Duodenal mucosa (tissue), 2 donors: ENCODE measurements around the gene B4GALT1.
"Not testable (repeated sequence)": the region's sequence is repeated elsewhere in the genome, so short reads cannot be mapped to it uniquely, and the experiment has no call there.

Source experiments
- H3K27ac ChIP-seq: one replicate; pipeline ENCODE4 v1.7.0; 2013; ENCODE audit warnings: low read depth, low read length
- H3K27me3 ChIP-seq, 2 donors: one replicate each; pipeline ENCODE4 v1.7.0; 2013; ENCODE audit warnings: low read length in 2 of 2, control low read depth in 1 of 2; ENCODE audit not compliant: insufficient read depth in 2 of 2, control insufficient read depth in 1 of 2
- H3K36me3 ChIP-seq, 2 donors: one replicate each; pipeline ENCODE4 v1.7.0; 2013; ENCODE audit warnings: low read length in 2 of 2, control low read depth in 1 of 2; ENCODE audit not compliant: insufficient read depth in 2 of 2, control insufficient read depth in 1 of 2
- H3K4me1 ChIP-seq, 2 donors: one replicate each; pipeline ENCODE4 v1.7.0; 2013; ENCODE audit warnings: low read length in 2 of 2, control low read depth in 1 of 2; ENCODE audit not compliant: insufficient read depth in 2 of 2, control insufficient read depth in 1 of 2
- H3K4me3 ChIP-seq, 2 donors: one replicate each; pipeline ENCODE4 v1.7.0; 2013; ENCODE audit warnings: low read length in 2 of 2, low read depth in 1 of 2
- H3K9ac ChIP-seq, 2 donors: one replicate each; pipeline ENCODE4 v1.7.0; 2013; ENCODE audit warnings: low read length in 2 of 2, low read depth in 1 of 2
- H3K9me3 ChIP-seq, 2 donors: one replicate each; pipeline ENCODE4 v1.7.0; 2013; ENCODE audit warnings: low read length in 2 of 2, control low read depth in 1 of 2; ENCODE audit not compliant: control insufficient read depth in 1 of 2

Gene B4GALT1

DNA sequence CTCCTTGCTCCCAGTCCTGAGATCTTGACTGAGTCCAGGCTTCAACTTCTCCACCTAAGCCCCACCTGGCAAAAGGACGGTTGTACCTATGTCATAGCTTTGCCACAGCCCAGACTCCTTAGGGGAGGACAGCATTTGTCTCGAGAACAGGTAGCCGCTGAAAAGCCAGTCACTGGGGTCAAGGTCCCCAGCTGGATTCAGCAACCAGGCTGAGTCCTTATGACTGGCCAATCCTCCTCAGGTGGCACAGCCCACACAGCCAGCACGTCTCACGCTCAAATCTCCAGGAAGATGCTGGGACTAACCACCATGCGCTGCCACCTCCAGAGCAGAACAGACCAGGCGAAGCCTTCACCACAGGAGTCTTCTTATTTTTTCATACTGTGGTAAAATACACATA, 62.7 kb downstream of the B4GALT1 start:
- Histone ChIP-seq H3K4me3 (no peak overlapping the region), H3K36me3 (no peaks in the 10 kb centered on the region), H3K27ac (no peak overlapping the region), H3K4me1 (no peaks in the 10 kb centered on the region), H3K27me3 (no peaks in the 10 kb centered on the region), H3K9ac (no peak overlapping the region), H3K9me3 (no peaks in the 10 kb centered on the region)

DNA sequence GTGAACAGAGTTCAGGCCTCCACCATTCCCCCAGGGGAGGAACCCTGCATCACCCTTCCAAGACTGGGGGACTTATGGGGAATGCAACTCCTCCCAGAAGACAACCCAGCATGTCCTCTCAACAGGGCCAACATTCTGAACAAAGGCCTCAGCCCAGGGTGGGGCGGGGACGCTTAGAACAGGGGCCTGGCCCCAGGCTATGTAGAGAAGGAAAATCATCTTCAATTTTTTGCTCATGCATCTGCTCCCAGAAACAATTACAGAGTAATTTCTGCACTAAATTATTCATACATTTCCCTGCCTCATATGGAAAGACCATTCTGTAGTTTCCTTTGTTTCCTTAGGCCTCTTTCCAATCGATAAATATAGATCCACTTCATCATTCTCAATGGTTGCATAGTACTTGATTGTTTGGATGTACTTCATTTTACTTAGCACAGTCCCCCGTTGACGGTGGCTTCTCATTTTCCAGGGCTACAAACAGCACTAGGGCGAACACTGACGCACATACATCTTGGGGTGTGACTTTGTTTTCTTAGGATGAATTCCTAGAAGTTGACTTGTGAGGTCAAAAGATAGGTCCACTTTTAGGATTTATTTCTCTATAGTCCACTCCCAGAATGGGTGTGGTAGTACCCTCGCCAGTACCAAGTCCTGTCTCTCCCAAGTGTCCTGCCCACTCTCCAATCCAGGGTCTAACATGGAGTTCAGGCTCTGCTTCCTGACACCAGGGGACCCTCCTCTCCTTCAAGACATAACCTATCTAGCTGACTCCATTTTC, 63.4 kb downstream of the B4GALT1 start:
- no peak overlapping the region for H3K4me3 ChIP-seq
- H3K27me3 ChIP-seq, result no peaks in the 10 kb centered on the region
- no peaks in the 10 kb centered on the region for H3K4me1 ChIP-seq
- no peaks in the 10 kb centered on the region for H3K36me3 ChIP-seq
- H3K9me3 ChIP-seq, result no peaks in the 10 kb centered on the region
- no peak overlapping the region for H3K9ac ChIP-seq
- no peak overlapping the region for H3K27ac ChIP-seq

DNA sequence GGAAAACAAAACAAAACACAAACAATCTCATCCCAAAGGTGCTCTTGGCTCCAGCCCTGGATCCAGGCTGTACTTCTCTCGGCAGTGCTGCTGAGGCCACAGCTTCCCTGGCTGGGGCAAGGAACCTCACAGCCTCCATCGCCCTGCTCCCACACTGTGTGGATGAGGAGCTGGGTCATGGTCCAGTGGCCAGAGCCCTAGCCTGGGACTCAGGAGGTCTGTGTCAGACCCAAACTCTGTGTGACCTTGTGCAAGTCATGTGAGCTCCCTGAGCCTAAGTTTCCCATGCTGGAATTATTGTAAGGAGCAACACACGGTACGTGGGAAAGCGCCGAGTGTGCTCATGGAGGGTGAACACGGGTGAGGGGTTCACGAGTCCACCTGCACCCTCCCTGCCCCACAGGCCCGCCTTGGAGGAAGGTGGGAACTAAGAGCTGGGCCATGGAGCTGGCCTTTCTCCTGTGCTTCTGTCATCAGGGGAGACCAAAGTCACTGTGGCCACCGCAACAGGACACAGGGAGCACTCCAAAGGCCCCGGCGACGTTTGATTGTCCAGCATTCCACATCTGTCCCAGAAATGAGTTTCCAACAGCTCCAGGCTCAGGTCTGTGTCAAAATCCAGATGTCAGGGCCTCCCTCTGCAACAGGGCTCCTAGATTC, 64.5 kb downstream of the B4GALT1 start:
- H3K27me3 ChIP-seq, result no peaks in the 10 kb centered on the region
- H3K4me1 ChIP-seq, result no peaks in the 10 kb centered on the region
- no peaks in the 10 kb centered on the region for H3K36me3 ChIP-seq
- no peak overlapping the region for H3K4me3 ChIP-seq
- H3K9ac ChIP-seq, result no peak overlapping the region
- no peak overlapping the region for H3K27ac ChIP-seq
- no peaks in the 10 kb centered on the region for H3K9me3 ChIP-seq

DNA sequence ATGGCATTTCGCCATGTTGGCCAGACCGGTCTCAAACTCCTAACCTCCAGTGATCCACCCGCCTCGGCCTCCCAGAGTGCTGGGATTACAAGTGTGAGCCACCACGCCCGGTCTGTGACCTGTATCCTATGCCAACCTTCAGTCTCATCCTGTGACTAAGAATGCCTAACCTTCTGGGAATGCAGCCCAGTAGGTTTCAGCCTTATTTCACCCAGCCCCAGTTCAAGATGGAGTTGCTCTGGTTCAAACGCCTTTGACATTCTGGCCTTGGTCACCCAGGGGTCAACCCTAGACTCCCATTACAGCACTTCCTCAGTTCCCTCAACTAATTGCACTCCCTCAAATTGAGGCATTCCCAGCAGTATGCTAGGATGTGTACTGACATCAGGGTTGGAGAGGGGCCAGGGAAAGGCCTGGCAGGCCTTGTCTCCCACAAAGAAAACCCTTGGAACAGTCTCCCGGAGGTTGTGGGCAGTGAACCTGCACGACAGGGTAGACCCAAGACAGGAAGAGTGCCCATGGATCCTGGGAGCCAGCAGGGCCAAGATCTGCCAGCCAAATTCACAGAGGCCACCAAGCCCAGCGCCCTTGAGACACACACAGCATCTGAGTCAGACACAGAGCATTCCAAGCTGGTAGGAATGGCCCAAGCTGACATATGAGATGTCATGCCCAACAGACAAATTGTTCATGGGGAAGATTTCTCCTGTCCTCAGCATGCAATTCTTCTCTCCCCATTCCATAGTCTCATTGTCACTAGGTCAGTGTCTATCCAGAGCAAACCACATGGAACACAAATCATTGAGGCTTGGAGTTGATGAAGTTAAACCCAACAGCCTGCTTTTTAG, 65.8 kb downstream of the B4GALT1 start:
- Histone ChIP-seq H3K9me3 (no peaks in the 10 kb centered on the region), H3K27ac (no peak overlapping the region), H3K4me3 (no peak overlapping the region), H3K9ac (no peak overlapping the region), H3K27me3 (no peaks in the 10 kb centered on the region), H3K36me3 (no peaks in the 10 kb centered on the region), H3K4me1 (no peaks in the 10 kb centered on the region)

GRCh38 chr9:33099754-33100153, 67.4 kb downstream of the B4GALT1 start:
- H3K27me3 ChIP-seq, result no peaks in the 10 kb centered on the region
- H3K9ac ChIP-seq, result no peak overlapping the region
- H3K4me1 ChIP-seq, result no peaks in the 10 kb centered on the region
- H3K9me3 ChIP-seq, result no peaks in the 10 kb centered on the region
- H3K4me3 ChIP-seq, result no peak overlapping the region
- H3K36me3 ChIP-seq, result no peaks in the 10 kb centered on the region
- H3K27ac ChIP-seq, result no peak overlapping the region

GRCh38 chr9:33097192-33097591, 69.9 kb downstream of the B4GALT1 start:
- no peaks in the 10 kb centered on the region for H3K27me3 ChIP-seq

DNA sequence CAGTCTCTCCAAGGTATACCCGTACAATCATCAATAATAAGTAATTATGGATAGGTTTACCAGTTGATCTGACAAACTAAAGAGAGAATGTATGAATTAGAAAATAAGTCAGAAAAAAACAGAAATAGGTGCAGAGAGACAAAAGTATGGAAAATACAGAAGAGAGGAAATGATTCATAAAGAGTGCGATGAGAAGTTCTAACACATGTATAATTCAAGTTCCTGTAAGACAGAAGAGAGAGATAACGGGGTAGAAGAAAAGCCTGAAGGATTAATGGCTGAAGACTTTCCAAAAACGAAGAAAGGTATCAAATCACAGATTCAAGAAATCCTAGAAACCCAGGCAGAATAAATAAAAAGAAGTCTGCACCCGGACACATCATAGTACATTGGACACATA, 74.5 kb downstream of the B4GALT1 start:
- no peak overlapping the region for H3K9ac ChIP-seq
- H3K27ac ChIP-seq, result no peak overlapping the region
- no peaks in the 10 kb centered on the region for H3K9me3 ChIP-seq
- no peak overlapping the region for H3K4me3 ChIP-seq
- H3K4me1 ChIP-seq, result no peaks in the 10 kb centered on the region
- H3K36me3 ChIP-seq, result no peaks in the 10 kb centered on the region
- H3K27me3 ChIP-seq, result no peaks in the 10 kb centered on the region

More at GRCh38 chr9:33097192-33097591, 69.9 kb downstream of the B4GALT1 start:
- Histone ChIP-seq H3K9ac (no peak overlapping the region), H3K36me3 (no peaks in the 10 kb centered on the region), H3K4me1 (no peaks in the 10 kb centered on the region), H3K27ac (no peak overlapping the region), H3K9me3 (no peaks in the 10 kb centered on the region), H3K4me3 (no peak overlapping the region)

DNA sequence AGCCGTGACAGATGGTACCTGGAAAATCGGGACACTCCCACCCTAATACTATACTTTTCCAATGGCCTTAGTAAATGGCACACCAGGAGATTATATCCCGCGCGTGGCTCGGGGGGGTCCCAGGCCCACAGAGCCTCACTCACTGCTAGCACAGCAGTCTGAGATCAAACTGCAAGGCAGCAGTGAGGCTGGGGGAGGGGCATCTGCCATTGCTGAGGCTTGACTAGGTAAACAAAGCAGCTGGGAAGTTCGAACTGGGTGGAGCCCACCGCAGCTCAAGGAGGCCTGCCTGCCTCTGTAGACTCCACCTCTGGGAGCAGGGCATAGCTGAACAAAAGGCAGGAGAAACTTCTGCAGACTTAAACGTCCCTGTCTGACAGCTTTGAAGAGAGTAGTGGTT, 81.5 kb downstream of the B4GALT1 start:
- not testable (repeated sequence) for H3K4me1 ChIP-seq, H3K9me3 ChIP-seq, H3K27ac ChIP-seq, H3K4me3 ChIP-seq, H3K36me3 ChIP-seq, H3K9ac ChIP-seq, H3K27me3 ChIP-seq

DNA sequence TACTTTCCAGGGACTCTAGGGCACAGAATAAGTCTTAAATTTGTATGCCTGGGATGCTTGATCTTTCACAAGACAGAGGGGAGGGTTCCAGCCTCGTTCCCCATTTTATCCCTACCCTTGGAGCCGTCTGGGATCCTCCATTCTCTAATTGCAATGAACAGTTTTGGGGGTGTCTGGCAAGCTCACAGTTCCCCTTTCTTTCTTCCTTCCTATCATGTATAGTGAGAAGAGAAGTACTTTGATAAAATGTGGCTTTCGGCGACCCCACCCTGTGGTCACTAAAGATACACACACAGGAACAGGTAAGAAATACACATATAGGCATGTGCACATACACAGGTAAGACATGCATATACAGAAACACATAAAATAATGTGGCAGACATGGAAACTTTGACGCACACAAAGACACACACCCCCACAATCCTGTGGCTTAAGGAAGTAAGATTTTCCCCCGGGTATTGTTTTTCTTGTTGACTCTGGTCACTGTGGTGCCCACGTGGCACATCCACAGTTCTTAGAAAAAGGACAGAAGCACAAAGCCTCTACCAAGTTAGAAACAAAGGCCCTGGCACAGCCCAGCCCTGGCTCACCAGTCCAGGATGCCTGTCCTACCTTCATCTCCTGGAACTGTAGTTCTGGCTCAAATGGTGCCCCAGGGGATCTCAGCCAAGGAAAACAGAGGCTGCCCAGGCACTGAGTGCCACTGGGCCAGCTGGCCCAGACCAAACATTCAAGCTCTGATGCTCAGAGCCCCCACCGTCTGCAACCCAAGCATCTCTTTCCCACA, 84.4 kb downstream of the B4GALT1 start:
- Histone ChIP-seq H3K9ac (no peak overlapping the region), H3K36me3 (no peaks in the 10 kb centered on the region), H3K4me1 (peaks cover 0 to 5% of the 10 kb centered on the region in 2 donors), H3K27me3 (no peaks in the 10 kb centered on the region), H3K4me3 (no peak overlapping the region), H3K9me3 (no peaks in the 10 kb centered on the region), H3K27ac (no peak overlapping the region)
